ENCODE data around the gene SEMA3E.

The SEMA3E gene

GRCh38 chr7:83649701-83650100 is 762 bp upstream of the SEMA3E start:
- in situ Hi-C loops (cut with HindIII; ENCODE audit: low pct_ligation_motif_present, low pct_unique_long_range_greater_than_20kb, low sequenced_read_pairs) = loop anchor here (25.0 kb wide), 1 partner anchor 237 kb away; no protein-coding TSS in a partner anchor
- DNase-seq = no peak

GRCh38 chr7:83646027-83646426 is 2.9 kb downstream of the SEMA3E start:
- in situ Hi-C loops (cut with HindIII; ENCODE audit: low pct_ligation_motif_present, low pct_unique_long_range_greater_than_20kb, low sequenced_read_pairs) = no loop called here

GRCh38 chr7:83643739-83644138 is 5.2 kb downstream of the SEMA3E start:
- peak; percentile 39 for DNase-seq
- in situ Hi-C loops (cut with HindIII; ENCODE audit: low pct_ligation_motif_present, low pct_unique_long_range_greater_than_20kb, low sequenced_read_pairs) = no loop called here

More at GRCh38 chr7:83646027-83646426, 2.9 kb downstream of the SEMA3E start:
- no peak for DNase-seq

- in situ Hi-C loops (cut with HindIII; ENCODE audit: low pct_ligation_motif_present, low pct_unique_long_range_greater_than_20kb, low sequenced_read_pairs) = no loop called here
- peak; percentile 28 for DNase-seq
These were observed 5.9 kb downstream of the SEMA3E start for GRCh38 chr7:83643012-83643411.

GRCh38 chr7:83640731-83641537 is 8.0 kb downstream of the SEMA3E start:
- DNase-seq = no peak
- in situ Hi-C loops (cut with HindIII; ENCODE audit: low pct_ligation_motif_present, low pct_unique_long_range_greater_than_20kb, low sequenced_read_pairs) = no loop called here

GRCh38 chr7:83640240-83640639 is 8.7 kb downstream of the SEMA3E start:
- in situ Hi-C loops (cut with HindIII; ENCODE audit: low pct_ligation_motif_present, low pct_unique_long_range_greater_than_20kb, low sequenced_read_pairs) = no loop called here
- DNase-seq = no peak

GRCh38 chr7:83633516-83633915 is 15.4 kb downstream of the SEMA3E start:
- DNase-seq = no peak
- in situ Hi-C loops (cut with HindIII; ENCODE audit: low pct_ligation_motif_present, low pct_unique_long_range_greater_than_20kb, low sequenced_read_pairs) = no loop called here

GRCh38 chr7:83629117-83629880 is 19.6 kb downstream of the SEMA3E start:
- DNase-seq = no peak
- in situ Hi-C loops (cut with HindIII; ENCODE audit: low pct_ligation_motif_present, low pct_unique_long_range_greater_than_20kb, low sequenced_read_pairs) = no loop called here

- DNase-seq = no peak
- in situ Hi-C loops (cut with HindIII; ENCODE audit: low pct_ligation_motif_present, low pct_unique_long_range_greater_than_20kb, low sequenced_read_pairs) = no loop called here
These were observed 31.1 kb downstream of the SEMA3E start for GRCh38 chr7:83617858-83618257.

- in situ Hi-C loops (cut with HindIII; ENCODE audit: low pct_ligation_motif_present, low pct_unique_long_range_greater_than_20kb, low sequenced_read_pairs) = no loop called here
- no peak for DNase-seq
These were observed 34.8 kb downstream of the SEMA3E start for GRCh38 chr7:83614112-83614511.

GRCh38 chr7:83613232-83613631 is 35.7 kb downstream of the SEMA3E start:
- in situ Hi-C loops (cut with HindIII; ENCODE audit: low pct_ligation_motif_present, low pct_unique_long_range_greater_than_20kb, low sequenced_read_pairs) = no loop called here
- DNase-seq = no peak

- in situ Hi-C loops (cut with HindIII; ENCODE audit: low pct_ligation_motif_present, low pct_unique_long_range_greater_than_20kb, low sequenced_read_pairs) = no loop called here
- no peak for DNase-seq
These were observed 37.2 kb downstream of the SEMA3E start for GRCh38 chr7:83611776-83612175.

GRCh38 chr7:83610649-83611304 is 38.2 kb downstream of the SEMA3E start:
- no peak for DNase-seq
- in situ Hi-C loops (cut with HindIII; ENCODE audit: low pct_ligation_motif_present, low pct_unique_long_range_greater_than_20kb, low sequenced_read_pairs) = no loop called here

GRCh38 chr7:83608716-83609115 is 40.2 kb downstream of the SEMA3E start:
- DNase-seq = no peak
- in situ Hi-C loops (cut with HindIII; ENCODE audit: low pct_ligation_motif_present, low pct_unique_long_range_greater_than_20kb, low sequenced_read_pairs) = no loop called here

- DNase-seq = no peak
- in situ Hi-C loops (cut with HindIII; ENCODE audit: low pct_ligation_motif_present, low pct_unique_long_range_greater_than_20kb, low sequenced_read_pairs) = no loop called here
These were observed 45.3 kb downstream of the SEMA3E start for GRCh38 chr7:83603649-83604048.

GRCh38 chr7:83599131-83599530 is 49.8 kb downstream of the SEMA3E start:
- DNase-seq = no peak
- in situ Hi-C loops (cut with HindIII; ENCODE audit: low pct_ligation_motif_present, low pct_unique_long_range_greater_than_20kb, low sequenced_read_pairs) = no loop called here

GRCh38 chr7:83593921-83594475 is 54.9 kb downstream of the SEMA3E start:
- DNase-seq = no peak
- in situ Hi-C loops (cut with HindIII; ENCODE audit: low pct_ligation_motif_present, low pct_unique_long_range_greater_than_20kb, low sequenced_read_pairs) = no loop called here

GRCh38 chr7:83588602-83589240 is 60.2 kb downstream of the SEMA3E start:
- DNase-seq = no peak

GRCh38 chr7:83586281-83586680 is 62.7 kb downstream of the SEMA3E start:
- no peak for DNase-seq
- in situ Hi-C loops (cut with HindIII; ENCODE audit: low pct_ligation_motif_present, low pct_unique_long_range_greater_than_20kb, low sequenced_read_pairs) = no loop called here

More at GRCh38 chr7:83588602-83589240, 60.2 kb downstream of the SEMA3E start:
- in situ Hi-C loops (cut with HindIII; ENCODE audit: low pct_ligation_motif_present, low pct_unique_long_range_greater_than_20kb, low sequenced_read_pairs) = no loop called here
